ENCODE measurements around the gene ANO1.

DNA sequence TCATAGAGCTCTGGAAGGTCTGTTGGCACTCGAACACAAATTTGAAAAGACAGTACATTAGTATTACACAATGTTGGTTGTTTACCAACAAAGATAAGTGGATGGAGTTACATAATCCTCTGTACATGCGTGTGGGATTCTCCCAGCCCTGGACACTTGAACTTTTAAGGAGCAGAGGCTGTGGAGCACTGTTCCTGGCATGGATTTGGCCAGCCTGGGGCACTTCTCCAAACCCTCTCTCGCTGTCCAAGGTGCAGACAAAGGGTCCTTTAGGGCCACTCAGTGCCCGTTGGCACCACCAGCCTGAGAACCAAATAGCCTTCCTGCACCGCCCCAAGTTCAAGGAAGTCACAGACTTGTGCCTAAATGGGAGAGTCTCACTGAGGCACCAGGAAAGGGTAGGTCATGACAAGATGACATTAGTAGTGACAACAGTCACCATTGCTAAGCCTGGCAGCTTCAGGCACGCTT is 1.6 kb upstream of the ANO1 start:
- TF ChIP-seq EZH2 (IDR thresholded peaks at IDR 0.05) (no peak), POLR2AphosphoS5 (IDR thresholded peaks at IDR 0.05; ENCODE audit: borderline replicate concordance, low read depth, low read length) (no peak), FOXP2 (optimal IDR thresholded peaks at IDR 0.05; ENCODE audit: control extremely low read depth, extremely low read length, insufficient read depth) (no peak)

Data from SK-N-MC (cell line).